Parathyroid adenoma (tissue), 2 donors: ENCODE results near the gene FANCC.

Source experiments
- H2AFZ ChIP-seq: fragments of 300-600 bp; sonication (generic); one replicate; pipeline ENCODE4 v1.7.0; 2017; ENCODE audit warnings: antibody characterized with exemption, mild to moderate bottlenecking
- H3K27ac ChIP-seq: fragments of 300-600 bp; sonication (generic); one replicate; pipeline ENCODE4 v1.7.0; 2017
- H3K27me3 ChIP-seq: fragments of 300-600 bp; sonication (generic); one replicate; pipeline ENCODE4 v1.7.0; 2017; ENCODE audit warnings: low read length; ENCODE audit not compliant: control insufficient read depth, insufficient read depth
- H3K36me3 ChIP-seq: fragments of 300-600 bp; sonication (generic); one replicate; pipeline ENCODE4 v1.7.0; 2017; ENCODE audit warnings: low read length; ENCODE audit not compliant: control insufficient read depth, insufficient read depth
- H3K4me1 ChIP-seq: fragments of 300-600 bp; sonication (generic); one replicate; pipeline ENCODE4 v1.7.0; 2017; ENCODE audit warnings: control low read depth
- H3K4me2 ChIP-seq: fragments of 300-600 bp; sonication (generic); one replicate; pipeline ENCODE4 v1.7.0; 2017; ENCODE audit warnings: low read length
- H3K4me3 ChIP-seq: fragments of 300-600 bp; sonication (generic); one replicate; pipeline ENCODE4 v1.7.0; 2017; ENCODE audit warnings: low read depth, low read length
- H3K79me2 ChIP-seq: fragments of 300-600 bp; sonication (generic); one replicate; pipeline ENCODE4 v1.7.0; 2017; ENCODE audit warnings: control low read depth
- H3K9ac ChIP-seq: fragments of 300-600 bp; sonication (generic); one replicate; pipeline ENCODE4 v1.7.0; 2017; ENCODE audit warnings: mild to moderate bottlenecking
- H3K9me3 ChIP-seq: fragments of 300-600 bp; sonication (generic); one replicate; pipeline ENCODE4 v1.7.0; 2017; ENCODE audit warnings: low read length; ENCODE audit not compliant: control insufficient read depth
- TF ChIP-seq, protein P1 (sequence below): fragments of 300-600 bp; sonication (generic); IDR thresholded peaks from one replicate; pipeline ENCODE4 v1.7.0; 2017; ENCODE audit warnings: antibody characterized with exemption, mild to moderate bottlenecking
- donor health status: primary hyperparathyroidism.

FANCC gene

DNA sequence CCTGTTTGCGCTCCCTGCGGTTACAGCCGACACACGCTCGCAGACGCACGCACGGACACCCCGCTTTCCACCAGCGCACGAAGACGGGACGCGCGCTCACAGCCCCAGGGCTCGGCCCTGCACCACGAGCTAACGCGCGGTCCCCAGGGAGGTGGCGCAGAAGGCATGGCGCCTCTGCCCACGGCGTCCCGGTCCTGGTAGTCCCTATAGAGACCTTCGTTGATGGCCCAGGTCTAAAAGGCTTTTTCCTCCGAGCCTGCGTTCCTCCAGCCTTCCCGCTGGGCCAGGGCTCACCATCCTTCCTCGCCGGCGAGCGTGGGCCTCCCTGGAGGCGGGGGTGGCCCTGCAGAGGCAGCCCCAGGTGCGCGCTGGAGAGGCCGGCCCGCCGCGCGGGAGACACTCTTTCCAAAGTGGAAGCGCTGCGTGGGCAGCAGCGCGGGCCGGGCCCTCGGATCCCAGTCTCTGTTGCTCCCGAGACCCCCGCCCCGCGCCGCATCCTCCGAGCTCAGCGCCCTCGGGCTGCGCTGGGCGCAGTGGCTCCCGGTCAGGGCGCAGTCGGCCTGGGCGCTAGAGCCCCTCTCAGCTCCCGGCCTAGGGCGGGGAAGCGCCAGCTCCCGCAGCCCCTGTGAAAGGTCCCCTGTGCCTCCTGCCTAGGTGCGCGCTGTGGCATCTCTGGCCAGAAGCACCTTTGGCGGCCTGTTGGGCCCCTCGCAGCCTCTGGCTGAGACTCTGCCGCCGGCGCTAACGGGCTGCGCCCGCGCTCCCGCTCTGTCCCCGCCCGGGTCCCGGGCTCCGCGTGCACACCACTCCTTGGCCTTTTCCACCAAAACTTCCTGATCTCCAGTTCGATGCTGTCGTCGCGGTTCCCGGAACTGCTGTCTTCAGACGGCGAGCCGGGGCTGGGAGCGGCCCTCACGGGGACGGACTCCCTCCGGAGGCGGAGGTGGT lies 31.9 kb upstream of the FANCC start:
- H2AFZ ChIP-seq, result peak overlapping the region; percentile 70
- H3K27ac ChIP-seq, result no peak overlapping the region
- no peak overlapping the region for H3K9ac ChIP-seq
- H3K9me3 ChIP-seq, result no peaks in the 10 kb centered on the region
- no peak overlapping the region for H3K4me2 ChIP-seq
- H3K4me1 ChIP-seq, result no peaks in the 10 kb centered on the region
- H3K79me2 ChIP-seq, result no peaks in the 10 kb centered on the region
- no peak overlapping the region for H3K4me3 ChIP-seq
- peaks cover 8% of the 10 kb centered on the region for H3K27me3 ChIP-seq
- H3K36me3 ChIP-seq, result no peaks in the 10 kb centered on the region
- TF ChIP-seq, protein P1, sequence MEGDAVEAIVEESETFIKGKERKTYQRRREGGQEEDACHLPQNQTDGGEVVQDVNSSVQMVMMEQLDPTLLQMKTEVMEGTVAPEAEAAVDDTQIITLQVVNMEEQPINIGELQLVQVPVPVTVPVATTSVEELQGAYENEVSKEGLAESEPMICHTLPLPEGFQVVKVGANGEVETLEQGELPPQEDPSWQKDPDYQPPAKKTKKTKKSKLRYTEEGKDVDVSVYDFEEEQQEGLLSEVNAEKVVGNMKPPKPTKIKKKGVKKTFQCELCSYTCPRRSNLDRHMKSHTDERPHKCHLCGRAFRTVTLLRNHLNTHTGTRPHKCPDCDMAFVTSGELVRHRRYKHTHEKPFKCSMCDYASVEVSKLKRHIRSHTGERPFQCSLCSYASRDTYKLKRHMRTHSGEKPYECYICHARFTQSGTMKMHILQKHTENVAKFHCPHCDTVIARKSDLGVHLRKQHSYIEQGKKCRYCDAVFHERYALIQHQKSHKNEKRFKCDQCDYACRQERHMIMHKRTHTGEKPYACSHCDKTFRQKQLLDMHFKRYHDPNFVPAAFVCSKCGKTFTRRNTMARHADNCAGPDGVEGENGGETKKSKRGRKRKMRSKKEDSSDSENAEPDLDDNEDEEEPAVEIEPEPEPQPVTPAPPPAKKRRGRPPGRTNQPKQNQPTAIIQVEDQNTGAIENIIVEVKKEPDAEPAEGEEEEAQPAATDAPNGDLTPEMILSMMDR, result no peak

DNA sequence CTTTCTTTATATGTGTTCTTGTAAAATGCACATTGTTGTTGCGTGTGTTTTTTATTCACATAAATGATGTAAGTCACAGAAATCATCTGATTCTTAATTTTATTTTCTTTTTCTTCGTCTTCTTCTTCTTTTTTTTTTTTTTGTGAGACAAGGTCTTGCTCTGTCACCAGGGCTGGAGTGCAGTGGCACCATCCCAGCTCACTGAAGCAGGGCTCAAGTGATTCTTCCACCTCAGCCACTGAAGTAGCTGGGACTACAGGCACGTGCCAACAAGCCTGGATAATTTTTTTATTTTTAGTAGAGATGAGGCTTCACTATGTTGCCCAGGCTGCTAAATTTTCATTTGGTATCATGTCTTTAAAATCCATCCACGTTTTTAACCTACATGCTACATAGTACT lies 28.5 kb upstream of the FANCC start:
- no peak overlapping the region for H2AFZ ChIP-seq
- no peaks in the 10 kb centered on the region for H3K9me3 ChIP-seq
- TF ChIP-seq, protein P1, result no peak
- no peak overlapping the region for H3K9ac ChIP-seq
- no peaks in the 10 kb centered on the region for H3K4me1 ChIP-seq
- H3K27ac ChIP-seq, result no peak overlapping the region
- H3K4me2 ChIP-seq, result no peak overlapping the region
- no peak overlapping the region for H3K4me3 ChIP-seq
- peaks cover 8% of the 10 kb centered on the region for H3K27me3 ChIP-seq
- H3K79me2 ChIP-seq, result no peaks in the 10 kb centered on the region
- no peaks in the 10 kb centered on the region for H3K36me3 ChIP-seq

DNA sequence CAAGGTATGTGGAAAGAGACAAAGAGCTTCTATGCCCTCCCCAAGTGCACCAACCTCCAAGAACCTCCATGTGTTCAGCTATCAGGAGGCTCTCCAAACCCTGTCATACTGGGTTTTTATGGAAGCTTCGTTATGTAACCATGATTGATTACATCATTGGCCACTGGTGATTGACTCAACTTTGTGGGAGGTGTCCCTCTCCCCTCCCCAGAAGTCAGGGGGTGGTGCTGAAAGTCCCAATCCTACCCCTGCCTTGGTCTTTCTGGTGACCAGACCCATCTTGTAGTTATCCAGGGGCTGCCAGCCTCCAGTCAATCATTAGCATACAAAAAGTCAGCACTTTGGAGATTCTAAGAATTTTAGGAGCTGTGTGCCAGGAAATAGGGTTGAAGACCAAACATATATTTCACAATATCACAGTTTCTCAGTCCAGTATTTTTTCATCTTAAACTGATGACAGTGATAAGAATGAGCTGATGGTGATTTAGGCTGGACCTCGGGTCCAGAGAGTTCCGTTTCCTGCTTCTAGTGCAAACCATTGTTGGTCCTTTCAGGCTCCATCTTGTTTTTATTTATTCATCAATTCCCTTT lies 27.3 kb upstream of the FANCC start:
- H2AFZ ChIP-seq, result no peak overlapping the region
- no peaks in the 10 kb centered on the region for H3K79me2 ChIP-seq
- no peak overlapping the region for H3K9ac ChIP-seq
- peaks cover 8% of the 10 kb centered on the region for H3K27me3 ChIP-seq
- H3K9me3 ChIP-seq, result no peaks in the 10 kb centered on the region
- no peak overlapping the region for H3K4me2 ChIP-seq
- no peak overlapping the region for H3K4me3 ChIP-seq
- H3K27ac ChIP-seq, result no peak overlapping the region
- no peaks in the 10 kb centered on the region for H3K4me1 ChIP-seq
- H3K36me3 ChIP-seq, result no peaks in the 10 kb centered on the region
- TF ChIP-seq, protein P1, result no peak

DNA sequence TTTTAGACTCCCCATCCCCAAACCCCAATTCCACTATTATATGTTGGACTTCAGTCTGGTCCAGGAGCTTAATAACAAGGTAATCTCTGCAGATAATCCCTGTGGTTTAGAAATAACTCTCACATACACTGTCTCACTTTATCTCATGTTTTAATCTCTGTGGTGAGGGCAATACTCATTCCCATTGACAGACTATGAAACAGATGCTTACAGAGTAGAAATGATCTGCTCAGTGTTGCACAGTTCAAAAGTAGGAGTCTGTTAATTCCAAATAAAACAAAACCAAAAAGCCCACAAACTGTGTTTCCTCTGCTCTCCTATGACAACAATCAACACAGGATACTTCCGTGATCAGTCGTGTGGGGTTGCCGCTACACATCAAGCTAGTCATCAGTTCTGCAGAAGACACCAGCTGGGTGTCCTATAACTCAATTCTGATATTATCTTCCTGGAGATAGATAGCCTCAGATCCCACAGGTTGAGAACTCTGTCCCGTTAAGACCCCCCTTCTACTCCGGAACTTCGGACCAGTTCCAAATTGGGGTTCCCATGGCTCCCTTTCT lies 26.3 kb upstream of the FANCC start:
- no peaks in the 10 kb centered on the region for H3K79me2 ChIP-seq
- H3K27me3 ChIP-seq, result no peaks in the 10 kb centered on the region
- no peak overlapping the region for H3K4me3 ChIP-seq
- H3K4me2 ChIP-seq, result no peak overlapping the region
- no peaks in the 10 kb centered on the region for H3K36me3 ChIP-seq
- no peaks in the 10 kb centered on the region for H3K4me1 ChIP-seq
- TF ChIP-seq, protein P1, result no peak
- H3K9ac ChIP-seq, result no peak overlapping the region
- no peaks in the 10 kb centered on the region for H3K9me3 ChIP-seq
- no peak overlapping the region for H3K27ac ChIP-seq
- no peak overlapping the region for H2AFZ ChIP-seq
